HG02885 (cell line): Measurements from ENCODE around the gene FOXK2.
A peak's percentile ranks its signal among the peaks of the same experiment; 100 is the strongest.

Experiments used
- ATAC-seq: cut with Tn5 transposase; IDR thresholded peaks from one replicate; pipeline ENCODE4 v1.9.1; 2021; ENCODE audit warnings: mild to moderate bottlenecking; ENCODE audit not compliant: unreplicated experiment, poor library complexity

The FOXK2 gene

DNA sequence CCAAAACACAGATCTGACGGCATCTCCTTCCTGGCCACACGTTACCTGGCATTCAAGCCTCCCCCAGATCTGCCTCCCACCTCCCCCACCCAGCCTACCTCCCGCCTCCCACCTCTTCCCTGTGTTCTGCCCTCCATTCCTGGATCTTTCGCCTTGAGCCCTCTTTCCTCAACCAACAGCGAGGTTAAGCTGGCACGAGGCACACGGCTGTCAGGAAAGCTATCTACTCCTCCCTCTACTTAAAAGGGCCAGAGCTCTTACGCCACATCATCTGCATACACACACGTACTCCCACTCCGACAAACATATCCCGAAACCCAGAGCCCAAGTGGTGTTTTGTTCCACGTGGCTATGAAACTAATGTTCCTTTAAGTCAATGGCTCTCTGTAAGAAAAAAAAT, 110.7 kb downstream of the FOXK2 start:
- no peak for ATAC-seq

- no peak for ATAC-seq
These were observed 112.0 kb downstream of the FOXK2 start for GRCh38 chr17:82631544-82631943.

DNA sequence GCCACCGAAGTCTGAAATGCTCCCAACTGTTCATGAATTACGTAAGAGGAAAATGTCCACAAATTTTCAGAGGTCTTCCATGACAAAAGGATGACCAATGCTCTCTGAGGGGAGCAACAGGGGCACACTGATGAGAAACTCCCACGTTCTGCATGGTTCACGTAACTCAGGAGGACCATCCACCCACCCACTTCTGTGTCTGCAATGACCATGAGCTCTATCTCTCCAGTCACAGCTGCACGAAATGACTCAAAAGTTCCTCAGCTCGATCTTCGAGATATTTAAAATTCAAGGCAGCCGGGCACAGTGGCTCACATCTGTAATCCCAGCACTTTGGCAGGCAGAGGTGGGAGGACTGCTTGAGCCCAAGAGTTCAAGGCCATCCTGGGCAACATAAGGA, 112.9 kb downstream of the FOXK2 start:
- ATAC-seq: no peak

- ATAC-seq: no peak
These were observed 113.8 kb downstream of the FOXK2 start for GRCh38 chr17:82633343-82633742.

DNA sequence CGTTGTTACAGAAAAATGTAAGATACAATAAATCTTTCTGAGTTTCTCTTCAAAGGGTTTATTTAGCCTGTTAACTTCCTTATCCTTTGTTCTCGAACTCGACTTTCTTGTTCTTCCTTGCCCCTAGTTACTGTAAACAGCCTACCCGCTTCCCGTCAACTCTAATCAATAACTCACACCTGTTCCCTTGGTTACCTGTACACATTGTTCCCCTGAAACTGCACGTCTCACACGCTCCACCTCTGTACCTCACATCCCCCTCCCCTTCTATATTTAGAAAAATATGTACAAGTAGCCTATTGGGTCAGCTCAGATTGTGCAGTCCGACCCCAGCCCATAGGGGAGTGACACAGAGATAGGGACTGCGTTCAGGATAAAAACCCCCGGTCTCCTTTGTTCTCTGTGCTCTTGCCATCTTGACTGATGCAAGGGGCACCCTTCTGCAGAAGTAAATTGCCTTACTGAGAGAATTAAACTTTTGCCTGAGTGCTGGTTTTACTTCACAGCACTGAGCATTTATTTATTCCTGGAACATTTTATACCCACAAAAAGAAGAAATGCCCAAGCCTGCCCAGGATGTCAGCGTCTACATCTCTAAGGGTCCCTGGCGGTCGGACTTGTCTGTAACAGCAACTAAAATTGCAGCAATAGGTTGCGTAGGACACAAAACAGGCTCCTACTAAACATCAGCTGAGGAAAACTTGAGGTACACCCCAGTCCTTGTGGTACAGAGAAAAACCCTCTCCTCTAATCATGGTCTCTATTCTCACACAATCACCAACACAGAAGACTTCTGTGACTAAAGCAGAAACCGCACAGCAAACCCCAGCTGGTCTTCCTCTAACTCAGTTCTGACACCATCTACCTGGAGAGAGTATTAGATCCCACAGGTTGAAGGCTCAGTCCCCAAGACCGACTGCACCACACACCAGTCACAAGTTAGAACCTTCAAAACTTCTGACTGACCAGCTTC, 117.4 kb downstream of the FOXK2 start:
- no peak for ATAC-seq

DNA sequence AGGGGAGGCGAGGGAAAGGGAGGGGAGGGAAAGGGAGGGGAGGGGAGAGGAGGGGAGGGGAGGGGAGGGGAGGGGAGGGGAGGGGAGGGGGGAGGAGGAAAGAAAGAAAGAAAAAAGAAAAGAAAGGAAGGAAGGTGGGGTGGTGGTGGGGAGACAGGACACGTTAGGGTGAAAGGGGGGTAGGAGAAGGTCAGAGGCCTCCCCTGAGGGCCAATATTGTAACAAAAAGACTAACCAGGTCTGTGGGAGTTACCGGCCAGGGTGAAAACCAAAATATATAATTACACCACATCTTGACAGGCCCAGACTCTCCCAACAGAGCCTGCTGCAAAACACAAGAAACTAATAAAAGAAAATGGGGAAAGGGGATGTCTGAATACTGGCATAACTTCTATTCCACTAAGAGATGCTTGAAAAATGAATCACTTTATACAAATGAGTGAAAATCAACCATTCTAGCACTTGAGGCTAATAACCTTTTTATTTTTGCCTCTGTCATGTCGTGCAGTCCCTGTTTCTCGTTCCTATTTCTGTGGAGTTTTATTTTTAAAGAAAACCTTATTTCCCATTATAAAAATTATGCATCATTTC, 118.7 kb downstream of the FOXK2 start:
- no peak for ATAC-seq

DNA sequence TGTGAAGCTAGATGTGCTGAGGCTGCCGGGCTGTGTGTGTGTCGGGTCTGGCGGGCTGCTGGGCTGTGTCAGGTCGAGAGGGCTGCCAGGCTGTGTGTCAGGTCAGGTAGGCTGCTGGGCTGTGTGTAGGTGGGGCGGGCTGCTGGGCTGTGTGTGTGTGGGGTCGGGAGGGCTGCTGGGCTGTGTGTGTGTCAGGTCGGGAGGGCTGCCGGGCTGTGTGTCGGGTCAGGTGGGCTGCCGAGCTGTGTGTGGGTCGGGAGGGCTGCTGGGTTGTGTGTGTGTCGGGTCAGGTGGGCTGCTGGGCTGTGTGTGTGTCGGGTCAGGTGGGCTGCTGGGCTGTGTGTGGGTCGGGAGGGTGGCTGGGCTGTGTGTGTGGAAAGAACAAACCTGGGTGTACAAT, 120.1 kb downstream of the FOXK2 start:
- no peak for ATAC-seq

DNA sequence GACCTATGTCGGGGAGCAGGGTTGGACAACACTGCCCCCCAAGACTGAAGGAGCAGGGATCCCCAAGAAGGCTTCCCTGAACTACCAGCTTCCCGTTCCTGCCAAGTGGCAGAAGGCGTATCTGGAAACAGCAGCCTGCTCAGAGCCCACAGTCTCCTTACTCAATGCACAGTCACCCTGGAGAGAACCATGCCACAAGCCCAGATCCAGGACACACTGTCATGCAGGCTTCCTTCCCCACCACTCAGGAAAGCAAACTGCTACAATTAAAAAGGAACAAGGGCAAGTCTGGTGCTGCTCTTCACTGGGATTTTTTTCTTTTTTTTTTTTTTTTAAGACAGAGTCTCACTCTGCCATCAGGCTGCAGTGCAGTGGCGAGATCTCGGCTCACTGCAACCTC, 120.5 kb downstream of the FOXK2 start:
- no peak for ATAC-seq

GRCh38 chr17:82642022-82642421, 122.5 kb downstream of the FOXK2 start:
- ATAC-seq: no peak

GRCh38 chr17:82644148-82644547, 124.6 kb downstream of the FOXK2 start:
- no peak for ATAC-seq

DNA sequence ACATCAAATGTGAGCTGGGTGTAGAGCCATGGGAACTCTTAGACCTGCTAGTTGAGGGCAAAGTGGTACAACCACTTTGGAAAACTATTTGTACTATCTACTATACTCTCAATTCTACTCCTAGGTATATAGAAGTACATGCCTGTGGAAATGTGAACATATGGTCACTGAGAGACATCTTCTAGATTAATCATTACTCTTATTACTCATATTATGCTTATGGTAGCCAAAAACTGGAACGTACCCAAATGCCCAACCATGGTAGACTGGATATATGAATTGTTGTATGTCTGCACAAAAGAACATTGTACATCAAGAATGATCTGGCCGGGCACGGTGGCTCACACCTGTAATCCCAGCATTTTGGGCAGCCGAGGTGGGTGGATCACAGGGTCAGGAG, 126.0 kb downstream of the FOXK2 start:
- ATAC-seq: no peak

DNA sequence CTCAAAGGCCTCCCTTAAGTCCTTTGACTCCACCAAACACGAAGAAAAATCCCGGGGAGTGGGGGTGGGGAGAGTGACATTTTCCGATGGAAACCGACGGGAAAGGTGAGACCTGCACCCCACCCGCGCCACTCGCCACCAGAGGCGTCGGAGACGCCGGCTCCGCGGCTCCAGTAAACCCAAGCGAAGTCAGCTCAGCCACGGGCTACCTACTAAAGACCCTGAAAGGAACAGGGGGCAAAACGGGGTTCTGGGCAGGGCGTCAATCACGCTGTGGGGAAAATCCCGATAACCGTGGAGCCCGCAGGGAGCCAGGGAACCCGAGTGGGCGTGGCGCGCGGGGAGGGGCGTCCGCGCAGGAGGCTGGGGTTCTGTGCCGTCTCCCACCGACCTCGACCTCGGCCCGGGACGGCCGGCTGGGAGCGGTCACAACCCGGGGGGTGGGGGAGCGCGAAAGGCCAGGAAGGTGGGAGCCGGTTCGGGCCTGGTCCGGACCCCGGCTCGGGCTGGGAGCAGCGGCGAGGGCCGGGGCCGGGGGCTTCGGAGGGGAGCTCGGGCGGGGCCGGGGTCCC, 128.1 kb downstream of the FOXK2 start:
- ATAC-seq: peak; percentile 33

GRCh38 chr17:82648165-82648668, 128.7 kb downstream of the FOXK2 start, which contains the start of gene WDR45B:
Gene WDR45B (minus strand): TSS chr17:82648444. CDS start chr17:82648340, 104 bp downstream.
- ATAC-seq: peak; percentile 88

GRCh38 chr17:82648742-82649331, 129.3 kb downstream of the FOXK2 start:
- no peak for ATAC-seq

- no peak for ATAC-seq
These were observed 130.1 kb downstream of the FOXK2 start for GRCh38 chr17:82649501-82650261.

- ATAC-seq: no peak
These were observed 131.2 kb downstream of the FOXK2 start for GRCh38 chr17:82650723-82651122.

DNA sequence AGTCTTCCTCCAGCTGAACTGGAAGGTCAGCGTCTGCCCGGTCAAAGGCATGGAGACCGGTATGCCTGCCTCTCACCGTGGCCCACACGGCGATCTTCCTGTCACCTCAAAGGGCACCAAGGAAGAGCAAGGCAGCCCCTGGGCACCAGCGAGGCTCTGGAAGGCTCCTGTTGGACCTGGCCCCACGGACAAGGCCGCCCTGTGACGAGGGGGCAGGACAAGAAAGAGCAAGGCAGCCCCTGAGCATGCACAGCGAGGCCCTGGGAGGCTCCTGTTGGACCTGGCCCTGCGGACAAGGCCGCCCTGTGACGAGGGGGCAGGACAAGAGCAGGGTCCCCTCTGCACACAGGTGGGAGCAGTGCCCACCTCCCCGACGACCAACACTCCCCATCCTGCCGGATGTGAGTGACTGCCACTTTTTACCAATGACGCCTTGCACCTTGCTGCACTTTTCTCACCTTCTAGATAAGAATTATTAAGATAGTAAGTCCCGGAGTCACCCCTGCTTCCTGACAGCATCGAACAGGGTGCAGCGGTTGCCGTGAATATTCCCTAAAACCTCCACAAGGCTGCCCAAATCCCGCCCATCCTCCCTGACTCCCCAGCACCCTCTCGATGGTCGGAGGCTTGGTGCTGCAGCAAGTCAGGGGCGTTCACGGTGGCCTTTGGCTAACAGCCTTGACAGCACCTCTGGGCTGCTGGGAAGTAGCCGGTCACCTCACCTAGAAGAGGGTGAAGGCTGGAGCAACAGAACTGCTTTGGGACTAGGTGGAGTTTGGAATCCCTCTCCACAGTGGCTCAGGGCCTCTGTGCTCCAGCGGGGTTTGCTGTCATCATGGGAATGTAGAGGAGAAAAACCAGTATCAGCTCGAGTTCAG, 134.4 kb downstream of the FOXK2 start:
- no peak for ATAC-seq
